H1 (cell line): ENCODE measurements around the gene SHISA9. TPM values are rescaled to one million over a fixed set of nuclear protein-coding genes. Genes with fewer than 3 reads are reported as not detected.
A peak's percentile ranks its signal among the peaks of the same experiment; 100 is the strongest.

Experiments used
- CTCF ChIA-PET: fragments of 300-600 bp; sonication (Branson Sonifier 250); formaldehyde crosslinking; loops from one replicate; lab custom pipeline; 2021; ENCODE audit not compliant: partially characterized antibody; lab: Charles Lee
- POLR2A ChIA-PET: fragments of 300-600 bp; sonication (Branson Sonifier 250); formaldehyde crosslinking; loops from one replicate; lab custom pipeline; 2021; ENCODE audit warnings: inconsistent platforms; ENCODE audit not compliant: partially characterized antibody; lab: Charles Lee
- DNase-seq, 2 experiments: peaks; one replicate each; pipeline versions ENCODE4 v3.0.0 to v3.0.0-alpha.2; 2010 to 2022; ENCODE audit warnings: low spot score in 2 of 2, low read depth in 1 of 2, mixed read lengths in 1 of 2
- FAIRE-seq: peaks from 2 replicates; lab custom pipeline; 2011; peaks lifted over from hg19 to GRCh38; lab: Jason Lieb, UNC
- H2AFZ ChIP-seq: 2 replicates; pipeline ENCODE4 v1.8.1; 2012; ENCODE audit warnings: low read length, inconsistent platforms
- H2AK5ac ChIP-seq: 2 replicates; pipeline ENCODE4 v1.6.1; 2013; ENCODE audit warnings: low read depth, low read length
- H2BK120ac ChIP-seq: replicated peaks from 2 replicates; pipeline ENCODE3; 2013; ENCODE audit warnings: low read depth, low read length, inconsistent platforms
- H2BK12ac ChIP-seq: 2 replicates; pipeline ENCODE4 v1.6.1; 2013; ENCODE audit warnings: low read depth, low read length
- H2BK15ac ChIP-seq: 2 replicates; pipeline ENCODE4 v1.6.1; 2013; ENCODE audit warnings: low read length
- H2BK20ac ChIP-seq: 2 replicates; pipeline ENCODE4 v1.6.1; 2013; ENCODE audit warnings: low read length
- H2BK5ac ChIP-seq: 2 replicates; pipeline ENCODE4 v1.6.1; 2013; ENCODE audit warnings: low read depth, low read length
- H3K14ac ChIP-seq: 2 replicates; pipeline ENCODE4 v1.6.1; 2013; ENCODE audit warnings: inconsistent platforms; ENCODE audit not compliant: insufficient read length
- H3K18ac ChIP-seq: 2 replicates; pipeline ENCODE4 v1.6.1; 2013; ENCODE audit warnings: low read length; ENCODE audit errors: extremely low read depth
- H3K23ac ChIP-seq: 2 replicates; pipeline ENCODE4 v1.6.1; 2013; ENCODE audit warnings: inconsistent platforms; ENCODE audit not compliant: insufficient read length
- H3K23me2 ChIP-seq: 2 replicates; pipeline ENCODE4 v1.6.1; 2013; ENCODE audit warnings: low read depth, low read length
- H3K27ac ChIP-seq: 2 replicates; pipeline ENCODE4 v1.6.1; 2011; ENCODE audit warnings: low read depth, low read length, inconsistent platforms
- H3K27me3 ChIP-seq, 4 experiments: replicated peaks in 1 of 4; 1 replicate in 1 of 4; 2 replicates in 3 of 4; pipeline versions ENCODE4 v1.6.1 to v1.8.1; 2011 to 2013; ENCODE audit warnings: low read length in 3 of 4, mild to moderate bottlenecking in 3 of 4, inconsistent platforms in 2 of 4, mixed read lengths in 2 of 4, moderate library complexity in 1 of 4; ENCODE audit not compliant: control insufficient read depth in 3 of 4, insufficient read depth in 3 of 4; ENCODE audit errors: extremely low read depth in 1 of 4
- H3K36me3 ChIP-seq, 4 experiments: 2 replicates each; pipeline versions ENCODE4 v1.6.1 to v1.8.1; 2011 to 2013; ENCODE audit warnings: mild to moderate bottlenecking in 4 of 4, low read length in 3 of 4, moderate library complexity in 2 of 4, control low read depth in 1 of 4, inconsistent platforms in 1 of 4; ENCODE audit not compliant: insufficient read depth in 4 of 4, control insufficient read depth in 2 of 4
- H3K4ac ChIP-seq: replicated peaks from 2 replicates; pipeline ENCODE3; 2013; ENCODE audit warnings: low read length, low read depth, mixed read lengths, inconsistent platforms; ENCODE audit not compliant: insufficient read length
- H3K4me1 ChIP-seq, 4 experiments: replicated peaks in 1 of 4; 1 replicate in 1 of 4; 2 replicates in 3 of 4; pipeline versions ENCODE4 v1.6.1 to v1.8.1; 2011 to 2013; ENCODE audit warnings: low read length in 3 of 4, inconsistent platforms in 2 of 4, mixed read lengths in 1 of 4; ENCODE audit not compliant: insufficient read depth in 4 of 4, control insufficient read depth in 3 of 4
- H3K4me2 ChIP-seq, 2 experiments: 2 replicates each; pipeline versions ENCODE4 v1.6.1 to v1.8.1; 2011 to 2013; ENCODE audit warnings: low read depth in 2 of 2, low read length in 2 of 2, control low read depth in 1 of 2, inconsistent platforms in 1 of 2, mild to moderate bottlenecking in 1 of 2; ENCODE audit not compliant: insufficient read depth in 1 of 2
- H3K4me3 ChIP-seq, 4 experiments: fragments of 200-600, 300-600 bp in 1 of 4; sonication (generic), shearing (Covaris generic), sonication (Bioruptor Twin) in 1 of 4; 2 replicates each; pipeline versions ENCODE4 v1.5.1 to v1.8.1; 2011 to 2016; ENCODE audit warnings: low read length in 4 of 4, low read depth in 3 of 4, control low read depth in 2 of 4, inconsistent platforms in 2 of 4, mild to moderate bottlenecking in 2 of 4, mixed read lengths in 1 of 4, moderate library complexity in 1 of 4; ENCODE audit not compliant: insufficient read depth in 2 of 4; ENCODE audit errors: extremely low read depth in 1 of 4
- H3K56ac ChIP-seq: replicated peaks from 2 replicates; pipeline ENCODE3; 2013; ENCODE audit warnings: low read depth, mild to moderate bottlenecking, mixed read lengths, low read length, inconsistent platforms; ENCODE audit not compliant: insufficient read length
- H3K79me1 ChIP-seq: 2 replicates; pipeline ENCODE4 v1.6.1; 2013; ENCODE audit warnings: low read depth, low read length, control low read depth
- H3K79me2 ChIP-seq, 2 experiments: 2 replicates each; pipeline versions ENCODE4 v1.6.1 to v1.8.1; 2012 to 2013; ENCODE audit warnings: low read length in 2 of 2, mild to moderate bottlenecking in 2 of 2, inconsistent platforms in 1 of 2; ENCODE audit not compliant: insufficient read depth in 2 of 2, control insufficient read depth in 1 of 2
- H3K9ac ChIP-seq, 4 experiments: replicated peaks in 1 of 4; 1 replicate in 1 of 4; 2 replicates in 3 of 4; pipeline versions ENCODE4 v1.6.1 to v1.8.1; 2011 to 2013; ENCODE audit warnings: low read depth in 3 of 4, low read length in 3 of 4, control low read depth in 2 of 4, mild to moderate bottlenecking in 2 of 4, moderate library complexity in 2 of 4, inconsistent platforms in 1 of 4; ENCODE audit errors: extremely low read depth in 1 of 4
- H3K9me3 ChIP-seq, 2 experiments: 2 replicates each; pipeline versions ENCODE4 v1.6.1 to v1.8.1; 2012 to 2013; ENCODE audit warnings: mild to moderate bottlenecking in 2 of 2, moderate library complexity in 2 of 2, control low read depth in 1 of 2, inconsistent platforms in 1 of 2, low read depth in 1 of 2, low read length in 1 of 2, mixed read lengths in 1 of 2; ENCODE audit not compliant: insufficient read depth in 2 of 2
- H4K20me1 ChIP-seq, 2 experiments: replicated peaks in 1 of 2; 2 replicates each; pipeline versions ENCODE3 to v1.8.1; 2011 to 2013; ENCODE audit warnings: inconsistent platforms in 2 of 2, low read length in 2 of 2, mild to moderate bottlenecking in 1 of 2; ENCODE audit not compliant: insufficient read depth in 2 of 2, control insufficient read depth in 1 of 2
- H4K5ac ChIP-seq: 2 replicates; pipeline ENCODE4 v1.6.1; 2013; ENCODE audit warnings: low read length, low read depth, mixed read lengths, inconsistent platforms; ENCODE audit not compliant: insufficient read length
- H4K8ac ChIP-seq: 2 replicates; pipeline ENCODE4 v1.8.0; 2013; ENCODE audit warnings: mild to moderate bottlenecking, moderate library complexity, low read length, inconsistent platforms; ENCODE audit not compliant: insufficient read depth; ENCODE audit errors: extremely low read depth
- H4K91ac ChIP-seq: replicated peaks from 2 replicates; pipeline ENCODE3; 2013; ENCODE audit warnings: low read length, mixed read lengths, inconsistent platforms; ENCODE audit not compliant: insufficient read length
- BRCA1 ChIP-seq: IDR thresholded peaks from 2 replicates; pipeline ENCODE4 v1.6.1; 2012; ENCODE audit warnings: low read depth, low read length, improper control_type of control experiment
- SP1 ChIP-seq: IDR thresholded peaks from 2 replicates; pipeline ENCODE4 v1.6.1; 2011; ENCODE audit warnings: low read depth, low read length
- TEAD4 ChIP-seq: IDR thresholded peaks from 2 replicates; pipeline ENCODE4 v1.6.1; 2012; ENCODE audit warnings: low read depth, low read length, inconsistent platforms, mixed read lengths
- WGBS, 2 experiments: shearing (Covaris generic) in 1 of 2; methylation state at CpG; one replicate each; pipeline versions ENCODE4 v1.1.6 to v1.1.7; 2013 to 2015; ENCODE audit warnings: low lambda C conversion rate in 2 of 2, mixed read lengths in 2 of 2, inconsistent platforms in 1 of 2, low coverage in 1 of 2, missing lambda C conversion rate in 1 of 2; ENCODE audit not compliant: insufficient replicate concordance in 2 of 2, insufficient coverage in 1 of 2, insufficient read length in 1 of 2; ENCODE audit errors: extremely low coverage in 1 of 2, missing lambda C conversion rate in 1 of 2; 5-methylcytosine and 5-hydroxymethylcytosine counted together
- polyA plus RNA-seq, 7 experiments: library from polyadenylated mRNA; depleted of rRNA in 3 of 7; stranded (reverse) in 5 of 7; unstranded in 2 of 7; fragments of >200 nt in 5 of 7; fragments of 200-250 nt in 2 of 7; gene quantifications; 1 replicate in 5 of 7; 2 replicates in 1 of 7; 4 replicates in 1 of 7; pipeline versions ENCODE4 v1.2.1 to v1.2.3, GENCODE V29; 2011 to 2013; ENCODE audit warnings: missing spikeins in 2 of 7, mixed read lengths in 2 of 7
- total RNA-seq: library from RNA; stranded (reverse); fragmentation: NEBNext Ultra II Directional; extraction: Animal tissue kit (Norgen Biotek cat#: 25700); gene quantifications from 2 replicates; pipeline ENCODE4 v1.2.1, GENCODE V29; 2021

SHISA9 gene
- total and polyA plus RNA-seq, 2 of the 8 experiments (the other 6 are each of a cell fraction or from before 2014, with no cell fraction given), result 25.6 to 39.8 TPM

DNA sequence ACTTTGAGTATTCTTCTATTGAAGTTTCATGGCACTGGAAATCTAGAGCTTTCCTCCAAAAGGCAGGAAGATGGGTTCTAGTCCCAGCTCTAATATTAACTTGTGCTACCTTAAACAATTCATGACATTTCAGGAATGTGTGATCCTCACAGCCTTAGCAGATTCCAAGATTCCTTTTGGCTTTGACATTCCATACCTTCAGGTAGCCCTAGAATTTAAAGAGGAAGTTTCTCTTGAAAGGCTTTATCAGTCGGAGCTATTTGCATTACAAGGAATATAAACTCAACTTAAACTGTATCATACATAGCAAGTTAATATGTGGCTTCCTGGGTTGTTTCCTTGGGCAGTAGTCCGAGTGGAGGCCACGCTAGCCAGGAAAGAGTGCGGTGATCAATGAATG is 330.0 kb downstream of the SHISA9 start:
- Histone ChIP-seq H2BK15ac (no peak overlapping the region), H2AFZ (no peak overlapping the region), H3K9ac (no peak overlapping the region), H3K27ac (no peak overlapping the region), H2BK20ac (peak overlapping the region; percentile 88; the same call in 1 of the 2 replicates), H2BK120ac (no peak overlapping the region), H3K27me3 (no peaks in the 10 kb centered on the region), H2BK12ac (peak overlapping the region; percentile 98; the same call in 1 of the 2 replicates), H3K56ac (no peak overlapping the region), H3K4me3 (no peak overlapping the region), H3K4me1 (peaks cover 0 to 8% (median 5%) of the 10 kb centered on the region in 4 experiments; a peak in 6 of 7 replicates), H3K9me3 (0 out of 4 replicates have a peak, but pooled peaks cover 0 to 3% of the 10 kb centered on the region in 2 experiments), H3K79me1 (no peaks in the 10 kb centered on the region), H3K4me2 (peak overlapping the region in 1 of 2 experiments; percentile 36; a peak in 1 of 4 replicates), H3K23me2 (no peaks in the 10 kb centered on the region), H2AK5ac (peak overlapping the region; percentile 45; the same call in 1 of the 2 replicates), H3K14ac (no peak overlapping the region), H3K18ac (no peak overlapping the region; the same call in 1 of the 2 replicates), H4K20me1 (no peaks in the 10 kb centered on the region), H3K4ac (no peak overlapping the region), H3K36me3 (peaks cover 0 to 3% (median 0%) of the 10 kb centered on the region in 4 experiments; a peak in 1 of 8 replicates), H3K23ac (no peak overlapping the region), H4K91ac (no peak overlapping the region), H2BK5ac (peak overlapping the region; percentile 92), H4K5ac (no peak overlapping the region), H4K8ac (no peak overlapping the region), H3K79me2 (no peaks in the 10 kb centered on the region)
- FAIRE-seq, result peak; percentile 69
- ChIA-PET CTCF (interaction anchor here (1.2 to 1.4 kb wide), 2 partner anchors 333 to 336 kb away, joined by 3 to 4 read pairs; no protein-coding TSS in a partner anchor), POLR2A (interaction anchor here (0.5 to 1.3 kb wide), 2 partner anchors 13 to 693 kb away, joined by 3 read pairs; no protein-coding TSS in a partner anchor)
- DNase-seq, result peak in 1 of 2 experiments; percentile 33
- WGBS, 2 experiments, result 55% methylated on average over 4 of the region's 4 CpGs; no CpG with 5 or more reads in 1 of the 2 experiments
- peak; percentile 98 for TF ChIP-seq TEAD4
- TF ChIP-seq BRCA1, result no peak
- peak; percentile 66; the same call in 1 of the 2 replicates for TF ChIP-seq SP1
